ENCODE data around the gene PHC2.
A peak's percentile ranks its signal among the peaks of the same experiment; 100 is the strongest.

The PHC2 gene

DNA sequence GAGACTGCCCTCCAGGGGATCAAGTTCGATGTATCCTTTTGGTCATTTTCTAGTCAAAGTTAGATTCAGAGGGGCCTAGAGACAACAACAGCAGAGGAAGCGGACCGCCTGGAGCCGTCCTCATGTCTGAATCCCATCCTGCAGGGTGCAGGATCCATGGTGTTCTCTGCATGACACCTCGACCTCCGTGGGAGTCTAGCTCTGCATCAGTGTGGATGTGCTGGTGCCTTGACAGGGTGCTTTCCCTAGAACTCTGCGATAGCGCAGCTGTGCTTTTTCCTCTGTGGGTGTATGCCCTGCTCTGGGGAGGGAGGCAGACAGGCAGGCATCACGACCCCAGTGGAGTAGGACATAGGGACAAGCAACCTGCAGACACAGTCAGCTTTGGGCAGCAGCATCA, 61.8 kb downstream of the PHC2 start:
- DNase-seq, result no peak

DNA sequence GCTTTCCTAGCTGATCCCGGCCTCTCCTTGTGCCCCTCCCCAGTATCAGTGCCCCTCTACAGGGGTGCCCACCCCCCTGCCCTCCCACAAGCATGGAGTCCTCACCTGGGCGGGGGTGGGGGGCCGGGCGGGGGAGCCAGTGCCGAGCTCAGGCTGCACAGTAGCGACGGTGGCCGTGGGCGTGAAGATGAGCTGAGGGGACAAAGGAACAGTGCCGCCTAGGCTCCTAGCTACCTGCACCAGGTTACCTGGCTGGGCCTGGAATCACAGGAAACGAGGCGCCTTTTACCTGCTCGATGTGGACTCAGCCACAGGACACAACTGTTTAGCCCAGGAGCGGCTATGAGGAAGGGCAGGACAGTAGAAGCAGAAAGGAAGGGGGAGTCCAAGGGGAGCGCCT, 62.5 kb downstream of the PHC2 start:
- no peak for DNase-seq

DNA sequence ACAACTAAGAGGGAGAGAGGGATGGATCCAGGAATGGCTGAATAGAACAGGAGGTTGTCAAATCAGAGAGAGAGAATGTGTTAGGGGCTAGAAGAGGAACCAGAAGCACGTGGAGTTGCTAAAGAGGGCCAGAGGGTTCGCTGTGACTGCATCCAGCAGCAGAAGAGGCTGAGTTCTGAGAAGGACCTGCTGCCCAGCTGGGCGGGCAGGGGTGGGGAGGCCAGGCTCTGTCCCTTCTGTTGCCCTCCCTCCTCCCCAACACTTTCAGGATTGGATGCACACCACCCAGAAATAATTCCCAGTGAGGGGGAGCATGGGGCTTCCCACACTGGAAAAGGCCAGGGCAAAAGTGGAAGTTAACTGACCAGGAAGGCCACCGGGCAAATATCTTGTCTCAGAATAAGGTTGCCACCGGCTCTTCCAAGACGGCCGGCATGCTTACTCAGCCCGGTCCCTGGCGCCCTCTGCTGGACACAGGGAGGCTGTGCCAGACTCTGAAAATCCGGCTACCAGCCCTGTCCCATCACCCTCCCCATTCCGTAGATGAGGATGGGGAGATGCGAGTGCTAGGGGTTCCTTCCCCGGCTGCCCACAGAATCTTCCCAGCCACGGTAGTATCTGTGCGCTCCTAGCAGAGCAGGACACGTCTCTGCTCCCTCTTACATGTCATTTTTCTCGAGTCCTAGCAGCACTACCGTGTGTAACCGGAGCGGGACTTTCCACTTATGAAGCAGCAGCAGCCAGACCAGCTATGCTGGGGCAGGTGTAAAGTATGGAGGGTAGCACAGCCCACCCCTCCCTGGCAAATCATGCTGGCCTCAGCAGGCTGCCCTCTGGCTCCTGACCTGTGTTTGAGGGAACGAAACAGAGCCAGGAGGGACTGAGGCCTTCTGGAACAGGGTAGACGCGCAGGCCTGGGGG, 63.1 kb downstream of the PHC2 start:
- peak; percentile 87 for DNase-seq

DNA sequence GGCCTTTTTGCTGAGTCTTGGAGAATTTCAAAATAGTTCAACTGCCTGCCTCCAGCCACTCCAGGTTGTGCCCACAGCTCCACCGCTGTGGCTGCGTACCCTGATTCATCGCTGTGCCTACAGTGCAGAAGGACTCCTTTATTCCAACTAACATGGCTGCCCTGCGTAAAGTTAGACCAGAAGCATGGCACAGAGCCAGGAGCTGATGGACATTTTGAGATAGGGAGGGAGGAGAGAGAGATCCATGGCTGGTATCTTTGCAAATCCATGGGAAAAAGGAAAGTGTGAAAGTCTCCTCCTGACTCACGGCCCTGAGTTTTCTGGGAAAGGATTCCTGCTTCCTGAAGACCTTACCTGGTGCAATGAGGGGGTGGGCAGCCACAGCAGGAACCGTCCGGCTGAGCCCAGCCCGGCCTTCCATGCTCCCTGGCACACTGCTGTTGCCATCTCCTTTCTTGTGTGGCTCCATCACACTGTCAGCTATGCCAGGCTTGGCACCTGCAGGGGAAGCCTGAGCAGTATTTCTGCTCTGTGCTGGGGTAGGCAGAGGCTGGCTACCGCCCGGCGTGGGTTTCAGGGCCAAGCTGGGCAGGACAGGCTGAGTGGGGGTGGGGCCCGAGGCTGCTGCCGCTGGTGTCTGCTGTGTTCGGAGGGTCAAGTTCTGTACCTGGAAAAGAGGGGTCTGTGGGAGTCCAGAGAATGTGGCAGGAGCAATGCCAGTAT, 64.0 kb downstream of the PHC2 start:
- DNase-seq, result no peak

DNA sequence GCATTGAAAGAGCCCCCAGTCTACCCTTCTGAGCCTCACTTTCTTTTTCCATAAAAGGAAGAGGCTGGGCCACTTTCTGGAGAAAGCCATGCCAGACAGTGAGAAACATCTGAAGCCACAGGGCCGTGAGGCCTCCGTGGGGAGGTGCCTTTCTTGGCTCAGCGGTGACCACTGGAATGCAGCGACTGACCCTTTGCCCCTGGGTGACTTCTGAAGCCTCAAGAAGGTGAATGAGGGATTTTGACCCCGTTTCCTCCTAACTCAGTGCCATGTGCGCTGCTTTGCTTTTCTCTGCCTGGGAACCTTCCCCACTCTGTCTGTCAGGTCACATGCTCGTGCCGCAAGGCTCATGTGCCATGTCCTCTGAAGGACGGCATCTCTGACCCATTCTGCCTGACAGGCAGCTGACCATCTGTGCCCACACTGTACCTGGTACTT, 65.3 kb downstream of the PHC2 start:
- no peak for DNase-seq

DNA sequence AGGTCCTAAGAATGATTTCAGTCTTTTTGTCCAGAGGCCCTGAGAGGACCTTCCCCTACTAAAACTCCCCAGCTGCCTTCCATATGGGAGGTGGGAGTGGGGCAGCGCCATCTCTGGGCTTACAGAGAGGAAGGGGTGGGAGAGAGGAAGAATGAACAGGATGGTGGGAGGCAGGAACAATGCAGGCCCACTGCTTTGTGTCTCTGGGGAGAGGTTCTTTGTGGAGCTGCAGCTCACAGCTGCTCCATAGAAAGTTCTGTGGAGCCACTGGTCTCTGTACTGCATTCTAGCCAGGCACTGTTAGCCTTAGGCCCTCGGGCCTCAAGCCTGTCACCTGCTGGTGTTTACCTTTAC, 66.4 kb downstream of the PHC2 start:
- DNase-seq, result no peak

DNA sequence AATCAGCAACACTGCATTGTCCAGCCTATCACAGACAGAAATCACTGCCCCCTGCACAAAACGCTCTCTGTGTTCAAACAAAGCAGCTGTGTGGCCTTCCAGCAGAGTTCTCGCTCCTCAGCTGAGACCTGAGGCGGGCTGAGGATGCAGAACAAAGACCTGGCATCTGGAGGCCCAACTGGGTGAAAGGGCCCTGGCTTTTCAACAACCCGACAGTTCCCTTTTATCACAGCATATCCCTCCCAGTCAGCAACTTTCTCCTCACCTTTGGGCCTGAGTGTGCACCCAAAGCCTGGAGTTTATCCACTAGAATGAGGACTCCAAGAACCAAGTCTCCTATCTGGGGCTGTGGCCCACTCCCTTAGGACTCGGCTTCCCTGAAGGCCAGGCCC, 67.4 kb downstream of the PHC2 start:
- no peak for DNase-seq

DNA sequence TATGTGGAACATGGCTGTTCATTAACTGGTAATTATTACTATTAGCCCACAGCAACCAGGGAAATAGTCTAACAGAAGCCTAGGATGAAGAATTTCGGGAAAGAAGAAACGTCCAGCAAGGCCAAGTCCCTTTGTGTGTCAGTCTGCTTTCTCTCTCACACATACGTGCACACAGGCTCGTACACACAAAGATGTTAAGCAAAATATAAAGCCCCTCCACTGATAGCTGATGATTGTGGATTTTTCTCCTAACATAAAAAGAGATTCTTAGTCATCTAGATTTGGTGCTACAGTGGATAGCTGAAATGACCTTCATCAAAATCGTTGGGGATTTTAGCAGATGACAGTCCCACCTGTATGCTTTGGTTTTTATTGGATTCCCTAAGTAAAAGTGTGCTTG, 67.9 kb downstream of the PHC2 start:
- DNase-seq, result no peak

DNA sequence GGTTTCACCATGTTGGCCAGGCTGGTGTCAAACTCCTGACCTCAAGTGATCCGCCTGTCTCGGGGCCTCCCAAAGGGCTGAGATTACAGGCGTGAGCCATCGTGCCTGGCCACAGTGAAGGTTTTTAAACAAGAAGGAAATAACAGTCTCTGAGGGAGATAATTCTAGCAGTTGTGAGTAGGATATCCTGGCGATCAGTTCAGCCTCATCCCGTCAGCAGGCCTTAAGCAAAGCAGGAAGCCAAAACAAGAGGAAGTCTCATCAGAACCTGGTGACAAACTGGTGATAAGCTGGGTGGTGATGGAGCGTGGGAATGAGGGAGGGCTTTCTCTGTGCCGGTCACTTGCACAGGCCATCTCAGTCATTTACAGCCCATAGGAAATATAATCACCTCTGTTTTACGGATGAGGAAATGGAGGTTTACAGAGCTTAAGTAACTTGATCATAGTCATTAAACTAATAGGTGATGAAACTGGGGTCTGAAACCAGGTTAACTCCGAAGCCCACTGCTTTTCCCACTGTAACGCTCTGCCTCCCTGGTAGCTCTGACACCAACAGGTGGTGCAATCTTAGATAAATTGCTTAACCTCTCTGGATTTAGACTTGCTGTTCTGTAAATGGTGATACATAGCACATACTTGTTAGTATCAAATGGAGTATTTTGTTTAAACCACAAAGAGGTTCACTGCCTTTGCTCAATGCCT, 69.2 kb downstream of the PHC2 start:
- no peak for DNase-seq

DNA sequence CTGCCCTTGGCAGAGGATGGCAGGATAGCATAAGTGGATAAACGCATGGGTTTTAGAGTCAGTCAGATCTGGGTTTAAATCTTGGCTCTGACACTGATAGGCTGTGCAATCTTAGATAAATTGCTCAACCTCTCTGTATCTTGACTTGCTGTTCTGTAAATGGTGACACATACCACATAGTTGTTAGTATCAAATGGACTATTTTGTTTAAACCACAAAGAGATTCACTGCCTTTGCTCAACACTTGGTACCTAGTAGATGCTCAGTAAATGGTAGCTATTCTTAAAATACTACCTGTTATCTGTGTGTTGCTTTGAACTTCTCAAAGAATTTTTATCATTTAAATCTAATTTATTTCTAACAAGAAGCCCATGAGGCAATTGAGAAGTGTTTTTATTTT, 70.5 kb downstream of the PHC2 start:
- no peak for DNase-seq

DNA sequence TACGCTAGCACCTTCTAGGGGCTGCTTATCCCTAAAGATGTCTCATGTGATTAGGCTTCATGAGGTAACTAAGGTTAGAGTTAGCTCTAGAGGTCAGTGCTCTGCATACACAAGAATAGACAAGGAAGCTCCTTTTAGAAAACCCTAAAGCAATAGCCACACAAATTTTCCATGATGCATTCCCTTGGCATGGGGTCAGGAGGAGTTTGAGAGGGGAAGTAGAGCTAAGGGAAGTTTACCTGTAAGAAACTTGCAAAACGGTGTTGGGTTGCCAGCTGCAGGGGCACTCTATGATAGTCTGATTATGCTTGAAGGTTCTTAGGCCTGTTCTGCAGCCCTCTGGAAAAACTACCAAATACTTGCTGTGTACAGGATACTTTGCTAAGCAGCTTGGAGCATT, 71.0 kb downstream of the PHC2 start:
- no peak for DNase-seq

DNA sequence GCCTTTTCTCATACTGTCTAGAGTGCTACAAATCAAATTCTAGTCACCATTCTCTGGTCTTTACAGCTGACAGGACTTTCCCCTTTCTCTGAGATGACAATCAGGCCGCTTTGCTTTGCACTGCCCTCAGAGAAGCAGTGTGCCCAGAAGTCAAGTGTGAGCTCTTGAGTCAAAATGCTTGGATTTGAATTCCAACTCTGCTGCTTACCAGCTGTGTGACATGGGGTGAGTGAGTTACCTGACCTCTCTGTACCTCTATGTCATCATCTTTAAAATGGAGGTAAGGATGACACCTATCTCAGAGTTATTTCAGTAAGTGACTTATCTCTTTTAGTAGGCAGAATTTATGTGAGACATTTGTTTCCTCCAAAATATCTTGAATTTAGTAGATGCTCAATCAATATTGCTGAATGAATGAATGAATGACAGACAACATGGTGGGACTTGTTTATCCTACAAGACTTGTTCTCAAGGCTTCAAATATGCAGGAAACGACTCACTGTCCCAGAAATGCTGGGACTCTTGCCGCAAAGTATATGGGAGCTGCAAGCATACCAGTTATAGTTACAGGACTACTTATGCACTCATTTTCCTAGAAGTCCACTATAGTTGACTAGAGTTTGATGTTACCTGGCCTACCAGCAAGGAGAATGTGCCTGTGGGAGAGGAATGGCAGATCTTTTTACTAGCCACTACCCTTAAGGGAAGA, 71.9 kb downstream of the PHC2 start:
- no peak for DNase-seq

DNA sequence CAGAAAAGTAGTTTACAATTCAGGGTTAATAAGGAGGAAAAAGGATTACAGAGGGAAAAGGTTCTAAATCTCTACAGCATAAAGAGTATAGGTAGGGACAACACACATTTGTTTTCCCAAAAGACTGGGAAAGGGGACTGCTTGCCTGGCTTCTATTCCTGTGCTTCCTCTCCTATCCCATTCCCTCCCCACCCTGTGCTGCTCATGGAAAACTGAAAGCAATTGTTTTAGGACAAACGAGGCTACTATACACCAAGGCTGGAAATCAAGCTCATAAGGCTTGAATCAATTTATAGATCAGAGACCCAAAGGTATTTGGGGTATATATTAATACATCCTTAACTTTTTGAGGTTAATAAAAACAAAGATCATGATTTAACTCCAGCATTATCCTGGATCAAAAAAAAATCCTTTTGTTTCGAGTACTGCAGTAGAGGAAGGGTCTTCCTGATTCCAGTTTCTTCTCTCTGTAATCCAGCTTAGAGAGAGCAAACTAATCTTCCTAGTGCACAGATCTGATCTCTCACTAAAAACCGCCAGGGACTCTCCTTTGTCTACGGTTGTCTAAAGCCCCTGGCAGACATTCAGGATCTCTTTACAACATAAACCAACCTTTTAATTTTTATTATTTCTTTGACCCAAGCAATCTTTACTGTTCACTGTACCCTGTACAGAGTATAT, 72.6 kb downstream of the PHC2 start:
- DNase-seq, result no peak

DNA sequence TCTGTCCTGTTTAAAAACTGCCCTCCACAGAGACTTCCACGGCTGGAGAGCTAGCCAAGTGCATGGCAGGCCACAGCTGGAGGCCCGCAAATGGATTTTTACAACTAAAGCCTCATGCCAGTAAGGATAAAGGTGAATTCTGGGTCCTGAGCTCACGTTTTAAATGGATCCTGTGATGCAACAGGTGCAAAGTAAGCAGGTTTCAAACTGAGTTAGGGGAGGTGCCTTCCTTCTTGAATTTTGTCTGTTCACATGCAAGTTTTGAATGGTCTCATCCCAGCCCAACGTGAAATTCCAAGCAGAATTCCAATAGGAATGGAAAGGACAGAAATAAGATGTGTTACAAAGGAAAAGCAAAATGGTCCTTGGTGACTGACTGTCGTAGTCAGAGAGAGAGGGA, 73.8 kb downstream of the PHC2 start:
- DNase-seq, result no peak

DNA sequence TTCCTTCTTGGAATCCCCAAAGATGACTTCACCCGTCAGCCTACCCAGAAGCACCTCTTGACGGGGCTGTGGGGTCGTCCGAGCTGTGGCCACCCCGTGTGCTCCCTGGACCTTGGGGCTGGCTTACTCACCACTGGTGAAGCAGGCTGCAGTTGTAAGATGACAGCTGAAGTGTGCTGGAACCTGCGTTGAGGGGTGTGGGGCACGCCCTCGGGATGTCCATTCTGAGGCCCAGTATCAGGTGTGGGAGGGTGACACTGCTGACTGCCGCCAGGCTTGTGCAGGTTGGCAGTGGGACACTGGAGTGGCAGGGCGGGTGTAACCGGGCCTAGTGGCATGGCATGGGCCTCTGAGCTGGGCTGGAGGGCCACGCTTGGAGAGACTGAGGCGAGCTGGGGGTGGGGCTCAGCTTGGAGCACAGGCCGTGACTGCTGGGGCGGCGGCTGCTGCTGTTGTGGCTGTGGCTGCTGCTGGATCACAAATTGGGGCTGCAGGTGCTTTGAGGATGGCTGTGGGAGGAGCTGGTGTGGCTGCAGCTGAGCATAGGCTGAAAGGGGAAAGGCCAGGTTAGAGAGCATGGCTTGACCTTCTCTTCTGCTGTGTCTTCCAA, 76.1 kb downstream of the PHC2 start:
- no peak for DNase-seq

DNA sequence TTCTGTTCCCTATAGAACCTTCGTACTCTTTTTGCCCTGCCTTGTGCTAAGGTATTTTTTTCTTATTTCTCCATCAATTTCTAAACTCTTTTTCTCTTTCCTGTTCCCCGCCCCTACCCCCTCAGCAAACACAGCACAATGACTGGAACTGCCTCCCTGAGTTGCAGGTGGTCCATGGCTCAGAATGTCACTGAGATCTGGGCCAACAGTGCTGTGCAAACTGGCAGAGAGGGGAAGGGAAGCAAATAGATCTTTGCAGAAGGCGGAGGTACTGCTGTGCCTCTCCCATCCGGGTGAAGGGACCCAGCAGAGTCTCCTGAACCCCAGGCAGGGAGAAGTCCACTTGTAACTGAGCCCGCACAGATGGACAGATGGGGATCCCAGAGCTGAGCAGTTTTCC, 77.4 kb downstream of the PHC2 start:
- no peak for DNase-seq

DNA sequence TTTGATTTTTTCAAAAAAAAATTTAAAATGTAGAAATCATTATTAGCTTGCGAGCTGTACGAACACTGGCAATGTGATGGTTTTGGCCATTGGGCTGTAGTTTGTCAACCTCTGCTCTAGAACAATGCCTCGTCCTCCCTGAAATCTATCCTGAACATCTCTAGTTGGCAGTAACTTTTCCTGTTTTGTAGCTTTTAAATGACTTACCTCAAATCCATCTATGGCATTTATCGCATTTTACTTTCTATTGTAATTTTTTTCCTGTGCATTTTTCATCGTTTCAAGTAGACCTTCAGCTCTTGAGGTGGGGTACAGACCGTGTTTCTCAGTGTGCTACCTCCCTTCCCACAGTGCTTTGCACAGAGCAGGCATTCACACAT, 79.6 kb downstream of the PHC2 start:
- no peak for DNase-seq

DNA sequence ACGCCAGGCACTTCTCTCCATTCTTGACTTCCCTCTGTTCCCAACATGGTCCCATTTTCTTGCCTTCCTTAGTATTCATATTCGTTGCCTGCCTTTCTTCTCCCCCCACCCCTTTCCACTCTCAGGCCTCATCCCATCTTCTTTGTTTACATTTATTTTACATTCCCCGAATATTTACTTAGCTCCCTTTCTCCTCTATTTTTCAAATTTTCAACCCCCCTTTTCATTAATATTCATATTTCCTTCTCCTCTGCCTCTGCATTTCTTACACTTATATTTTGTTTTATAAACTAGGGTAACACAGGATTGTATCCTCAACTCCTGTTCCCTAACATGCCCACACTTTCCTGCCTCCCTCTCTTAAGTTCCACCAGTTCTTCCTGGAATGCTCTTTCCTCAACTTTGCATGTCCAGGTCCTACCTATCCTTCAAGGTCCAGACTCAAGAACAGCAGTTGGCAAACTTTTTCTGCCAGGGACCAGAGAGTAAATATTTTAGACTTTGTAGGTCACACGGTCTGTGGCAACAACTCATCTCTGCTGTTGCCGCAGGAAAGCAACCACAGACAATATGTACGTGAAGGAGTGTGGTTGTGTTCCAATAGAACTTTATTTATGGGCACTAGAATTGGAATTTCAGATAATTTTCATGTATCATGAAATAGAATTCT, 80.1 kb downstream of the PHC2 start:
- no peak for DNase-seq

DNA sequence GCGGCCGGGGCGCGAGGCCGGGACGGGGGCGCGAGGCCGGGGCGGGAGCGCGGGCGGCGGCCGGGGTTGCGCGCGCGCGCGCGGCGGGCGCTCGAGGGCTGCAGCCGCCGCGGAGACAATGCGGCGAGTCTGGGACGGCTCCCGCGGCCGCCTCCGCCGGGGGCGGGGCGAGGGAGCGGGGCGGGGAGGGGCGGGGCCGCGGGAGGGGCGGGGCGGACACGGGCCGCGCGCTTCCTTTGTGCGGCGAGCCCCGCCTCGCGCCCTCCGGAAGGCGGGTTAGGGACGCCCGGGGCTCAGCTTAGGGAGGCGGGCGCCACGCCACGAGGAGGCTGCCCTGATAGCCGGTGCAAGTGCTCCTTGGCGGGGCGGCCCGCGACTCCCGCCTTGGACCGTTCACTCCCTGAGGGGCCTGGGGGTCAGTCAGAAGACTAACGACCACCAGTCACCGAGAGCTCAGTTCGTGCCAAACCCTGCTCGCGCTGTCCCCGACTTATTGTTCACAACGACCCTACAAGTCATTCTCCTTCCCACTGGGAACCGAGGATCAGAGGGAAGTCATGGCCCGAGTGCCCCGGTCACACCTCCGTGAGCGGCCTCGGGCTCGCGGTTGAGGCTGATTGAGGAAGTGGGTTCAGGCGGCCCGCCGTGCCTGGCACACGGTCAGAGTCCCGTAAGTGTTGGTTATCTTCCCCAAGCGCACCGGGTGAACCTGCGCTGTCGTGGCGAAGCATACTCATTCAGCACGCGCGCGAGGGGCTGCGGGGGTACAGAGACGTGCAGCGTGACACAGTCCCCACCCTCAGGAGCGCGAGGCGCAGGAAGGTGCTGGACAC, 80.9 kb downstream of the PHC2 start:
- peak; percentile 73 for DNase-seq

DNA sequence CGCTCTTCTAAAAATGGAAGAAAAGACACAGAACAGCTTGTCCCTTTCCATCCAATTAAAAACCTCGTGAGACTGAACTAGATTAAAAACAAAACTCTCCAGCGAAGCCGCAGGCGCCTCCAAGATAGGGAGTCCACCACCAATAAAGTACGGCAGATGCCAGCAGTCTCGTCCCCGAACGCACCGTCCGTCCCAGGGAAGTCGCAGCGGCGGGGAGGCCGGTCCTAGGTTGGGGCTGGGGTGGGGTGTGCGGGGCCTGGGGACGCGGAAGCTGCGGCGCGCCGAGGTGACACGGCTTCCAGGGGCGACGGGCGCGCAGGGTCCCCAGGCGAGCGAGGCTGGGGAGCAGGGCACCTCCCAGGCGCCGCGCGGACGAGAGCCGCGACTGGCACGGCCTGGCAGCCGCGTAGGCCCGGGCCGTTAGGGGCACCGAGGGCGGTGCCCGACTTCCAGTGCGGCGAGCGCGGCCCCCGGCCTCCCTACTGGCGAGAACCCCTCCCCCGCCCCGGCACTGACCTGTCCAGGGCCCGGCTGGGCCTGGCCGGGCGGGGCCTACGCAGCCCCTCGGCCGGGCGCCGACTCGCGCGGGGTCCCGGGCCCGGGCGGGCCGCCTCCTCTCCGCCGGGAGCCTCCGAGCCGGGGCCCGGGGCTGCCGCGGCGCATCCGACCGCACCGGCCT, 81.7 kb downstream of the PHC2 start:
- DNase-seq, result peak; percentile 46

All from stimulated activated CD4-positive, alpha-beta T cell treated with anti-CD3 and anti-CD28 coated beads, Interleukin-12 subunit alpha, Interleukin-12 subunit beta, amount 100 ng/mL, for 4 hours (primary cell).